Karpas-422 (cell line): ENCODE measurements around the gene CTSH. TPM values are rescaled to one million over a fixed set of nuclear protein-coding genes. Genes with fewer than 3 reads are reported as not detected.

ENCODE experiments used
- DNase-seq: peaks from one replicate; pipeline ENCODE4 v3.0.0-alpha.2; 2015
- H2AFZ ChIP-seq: fragments of 200-600 bp; sonication (generic); 2 replicates; pipeline ENCODE4 v1.6.1; 2014; ENCODE audit warnings: antibody characterized with exemption, low read length, mixed read lengths
- H3K27ac ChIP-seq: fragments of 200-600 bp; sonication (generic); 2 replicates; pipeline ENCODE4 v1.5.1; 2014; ENCODE audit warnings: mild to moderate bottlenecking, low read length, moderate library complexity
- H3K27me3 ChIP-seq: fragments of 200-600 bp; sonication (generic); 2 replicates; pipeline ENCODE4 v1.6.1; 2014; ENCODE audit warnings: low read length, mixed read lengths
- H3K36me3 ChIP-seq: fragments of 200-600 bp; sonication (generic); 2 replicates; pipeline ENCODE4 v1.6.1; 2014; ENCODE audit warnings: low read length, mixed read lengths; ENCODE audit not compliant: insufficient read depth
- H3K4me1 ChIP-seq: fragments of 200-600 bp; sonication (generic); 2 replicates; pipeline ENCODE4 v1.6.1; 2014; ENCODE audit warnings: mild to moderate bottlenecking, low read length, mixed read lengths
- H3K4me2 ChIP-seq: fragments of 200-600 bp; sonication (generic); 2 replicates; pipeline ENCODE4 v1.6.1; 2014; ENCODE audit warnings: low read length, low read depth, mild to moderate bottlenecking; ENCODE audit not compliant: poor library complexity, severe bottlenecking
- H3K4me3 ChIP-seq: fragments of 200-600 bp; sonication (generic); 2 replicates; pipeline ENCODE4 v1.5.1; 2014; ENCODE audit warnings: mild to moderate bottlenecking, antibody characterized with exemption, low read length, mixed read lengths
- H3K79me2 ChIP-seq: fragments of 200-600 bp; sonication (generic); 2 replicates; pipeline ENCODE4 v1.6.1; 2014; ENCODE audit warnings: mild to moderate bottlenecking, low read length, mixed read lengths
- H3K9ac ChIP-seq: fragments of 200-600 bp; sonication (generic); 2 replicates; pipeline ENCODE4 v1.6.0; 2014; ENCODE audit warnings: low read length
- H3K9me2 ChIP-seq: fragments of 200-600 bp; sonication (generic), shearing (Covaris generic); replicated peaks from 2 replicates; pipeline ENCODE4 v1.6.0; 2014; ENCODE audit warnings: mild to moderate bottlenecking, low read length, moderate library complexity; ENCODE audit not compliant: insufficient read depth
- H3K9me3 ChIP-seq: fragments of 300-700, 200-600 bp; sonication (generic); 2 replicates; pipeline ENCODE4 v1.6.1; 2014; ENCODE audit warnings: low read length, mixed read lengths
- H4K20me1 ChIP-seq: fragments of 200-600 bp; sonication (generic); 2 replicates; pipeline ENCODE4 v1.6.1; 2014; ENCODE audit warnings: mild to moderate bottlenecking, antibody characterized with exemption, low read length, low read depth; ENCODE audit not compliant: insufficient read depth
- total RNA-seq: library from RNA; depleted of rRNA; stranded (reverse); fragments of >200 nt; shearing (Covaris generic); gene quantifications from 2 replicates; pipeline ENCODE4 v1.2.3, GENCODE V29; 2014; ENCODE audit warnings: low replicate concordance

Gene CTSH
- total RNA-seq, 1 experiment from 2014 or later = 61.0 TPM

DNA sequence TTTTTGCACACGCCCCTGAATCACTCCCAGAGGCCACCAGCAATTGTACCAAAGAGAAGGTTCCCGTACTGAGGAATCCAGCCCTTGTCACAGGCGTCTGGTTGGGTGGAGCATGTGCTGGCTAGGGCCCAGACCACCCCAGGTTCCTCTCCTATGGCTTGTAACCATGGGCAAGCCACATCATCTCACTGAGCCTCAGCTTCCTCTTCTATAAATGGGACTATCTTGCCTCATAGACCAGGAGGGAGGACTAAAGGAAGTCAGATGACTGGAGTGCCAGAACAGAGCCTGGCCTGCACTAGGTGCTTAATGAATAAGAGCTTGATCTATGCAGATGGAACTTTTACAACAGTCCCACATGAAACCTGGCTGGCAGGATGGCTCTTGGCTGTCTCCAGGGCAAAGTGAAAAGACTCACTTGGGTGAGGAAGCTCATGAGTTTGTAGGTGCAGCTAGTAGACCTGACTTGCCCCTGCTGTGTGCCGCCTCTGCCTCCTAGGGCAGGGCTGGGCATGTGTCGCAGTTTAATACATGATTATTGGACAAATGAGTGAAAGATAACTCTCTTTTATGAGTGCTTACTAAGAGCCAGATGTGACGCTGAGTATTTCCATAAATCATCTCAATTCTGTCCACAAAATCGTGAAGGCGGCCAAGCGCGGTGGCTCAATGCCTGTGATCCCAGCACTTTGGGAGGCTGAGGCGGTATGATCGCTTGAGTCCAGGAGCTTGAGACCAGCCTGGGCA lies 29.3 kb downstream of the CTSH start:
- Histone ChIP-seq H3K4me3 (no peak overlapping the region), H3K9me2 (no peaks in the 10 kb centered on the region), H3K36me3 (peaks cover 19% of the 10 kb centered on the region; the same call in 1 of the 2 replicates), H3K9ac (no peak overlapping the region), H3K9me3 (no peaks in the 10 kb centered on the region), H3K79me2 (no peaks in the 10 kb centered on the region; the same call in 1 of the 2 replicates), H3K27me3 (no peaks in the 10 kb centered on the region), H3K27ac (no peak overlapping the region), H3K4me1 (no peaks in the 10 kb centered on the region), H4K20me1 (no peaks in the 10 kb centered on the region), H2AFZ (no peak overlapping the region), H3K4me2 (no peak overlapping the region)
- no peak for DNase-seq

DNA sequence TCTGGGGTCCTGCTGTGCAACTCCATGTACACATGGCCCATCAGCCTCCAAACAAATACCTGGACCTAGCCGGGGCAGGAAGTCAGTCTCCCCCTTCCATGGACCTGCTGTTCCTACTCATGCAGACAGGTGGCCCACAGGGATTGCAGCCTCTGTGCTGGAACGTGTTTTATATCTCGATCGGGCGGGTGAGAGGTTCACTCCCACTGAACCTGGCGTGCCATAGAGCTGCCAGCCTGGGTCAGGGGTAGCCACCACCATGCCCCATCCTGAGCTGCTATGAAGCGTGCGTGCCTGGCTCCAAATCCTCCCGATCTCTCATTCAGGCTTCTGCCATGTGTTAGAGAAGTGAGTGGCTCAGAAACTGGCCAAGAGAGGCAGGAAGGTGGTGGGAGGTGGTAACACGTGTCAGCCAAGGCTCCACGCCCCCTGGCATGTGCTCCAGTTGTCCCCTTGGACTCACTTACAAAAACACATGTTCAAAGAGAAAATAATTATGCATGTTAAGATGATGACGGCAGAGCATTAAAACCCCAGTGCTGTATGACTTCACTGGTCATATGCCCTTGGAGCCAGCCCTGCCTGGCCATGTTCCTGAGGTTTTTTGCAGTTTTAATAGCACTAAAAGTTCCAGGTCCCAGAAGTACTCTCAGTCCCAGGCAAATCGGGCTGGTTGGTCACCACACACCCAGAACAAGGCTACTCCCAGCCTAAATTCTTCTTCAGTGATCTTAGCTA lies 30.6 kb downstream of the CTSH start:
- peaks cover 2% of the 10 kb centered on the region; the same call in 1 of the 2 replicates for H3K79me2 ChIP-seq
- H3K9me2 ChIP-seq = no peaks in the 10 kb centered on the region
- H3K27ac ChIP-seq = no peak overlapping the region
- no peaks in the 10 kb centered on the region for H4K20me1 ChIP-seq
- no peaks in the 10 kb centered on the region for H3K27me3 ChIP-seq
- H3K4me1 ChIP-seq = peaks cover 4% of the 10 kb centered on the region
- H3K36me3 ChIP-seq = peaks cover 16% of the 10 kb centered on the region; the same call in 1 of the 2 replicates
- DNase-seq = no peak
- no peak overlapping the region for H3K4me3 ChIP-seq
- H2AFZ ChIP-seq = no peak overlapping the region
- no peaks in the 10 kb centered on the region for H3K9me3 ChIP-seq
- H3K4me2 ChIP-seq = no peak overlapping the region
- no peak overlapping the region for H3K9ac ChIP-seq

GRCh38 chr15:78913012-78913411 lies 31.8 kb downstream of the CTSH start:
- Histone ChIP-seq H3K27me3 (no peaks in the 10 kb centered on the region), H3K36me3 (peaks cover 11% of the 10 kb centered on the region; the same call in 1 of the 2 replicates), H3K79me2 (peaks cover 2% of the 10 kb centered on the region; the same call in 1 of the 2 replicates), H4K20me1 (no peaks in the 10 kb centered on the region), H3K9me3 (no peaks in the 10 kb centered on the region), H2AFZ (no peak overlapping the region), H3K9ac (no peak overlapping the region), H3K27ac (no peak overlapping the region), H3K4me1 (peaks cover 13% of the 10 kb centered on the region), H3K4me2 (no peak overlapping the region), H3K9me2 (no peaks in the 10 kb centered on the region), H3K4me3 (no peak overlapping the region)
- DNase-seq = no peak

GRCh38 chr15:78912316-78912715 lies 32.5 kb downstream of the CTSH start:
- no peaks in the 10 kb centered on the region for H3K9me3 ChIP-seq
- no peak overlapping the region for H3K9ac ChIP-seq
- H3K4me3 ChIP-seq = no peak overlapping the region
- no peaks in the 10 kb centered on the region for H3K9me2 ChIP-seq
- no peak for DNase-seq
- H4K20me1 ChIP-seq = no peaks in the 10 kb centered on the region
- H3K27ac ChIP-seq = no peak overlapping the region
- H3K36me3 ChIP-seq = peaks cover 8% of the 10 kb centered on the region; the same call in 1 of the 2 replicates
- peaks cover 15% of the 10 kb centered on the region for H3K4me1 ChIP-seq
- H3K4me2 ChIP-seq = no peak overlapping the region
- H3K79me2 ChIP-seq = peaks cover 2% of the 10 kb centered on the region; the same call in 1 of the 2 replicates
- no peak overlapping the region for H2AFZ ChIP-seq
- H3K27me3 ChIP-seq = no peaks in the 10 kb centered on the region

DNA sequence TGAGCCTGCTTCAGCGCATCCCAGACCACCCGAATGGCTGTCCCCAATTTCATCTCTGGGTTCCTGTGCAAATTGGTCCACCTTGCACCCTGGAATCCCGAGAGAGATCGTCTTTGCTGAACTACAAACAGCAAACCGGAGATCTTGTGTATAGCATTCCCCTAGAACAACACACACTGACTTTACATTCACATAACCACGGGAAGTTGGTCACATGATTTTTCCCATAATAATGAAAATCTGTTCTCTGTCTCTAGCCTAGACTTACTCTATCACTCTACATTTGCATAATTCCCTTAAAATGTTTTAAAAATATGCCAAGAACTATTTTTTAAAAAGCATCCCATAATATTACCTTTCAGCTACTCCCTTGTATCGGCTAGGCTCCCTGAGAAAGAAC lies 34.6 kb downstream of the CTSH start:
- no peaks in the 10 kb centered on the region; the same call in 1 of the 2 replicates for H4K20me1 ChIP-seq
- no peaks in the 10 kb centered on the region for H3K9me2 ChIP-seq
- peaks cover 2% of the 10 kb centered on the region; the same call in 1 of the 2 replicates for H3K79me2 ChIP-seq
- no peak for DNase-seq
- H3K9me3 ChIP-seq = no peaks in the 10 kb centered on the region
- no peak overlapping the region for H3K4me3 ChIP-seq
- no peak overlapping the region for H3K27ac ChIP-seq
- H3K27me3 ChIP-seq = no peaks in the 10 kb centered on the region
- peaks cover 17% of the 10 kb centered on the region for H3K4me1 ChIP-seq
- H2AFZ ChIP-seq = no peak overlapping the region
- H3K4me2 ChIP-seq = no peak overlapping the region
- H3K9ac ChIP-seq = no peak overlapping the region
- H3K36me3 ChIP-seq = peaks cover 18% of the 10 kb centered on the region; the same call in 1 of the 2 replicates

GRCh38 chr15:78909791-78910228 lies 35.0 kb downstream of the CTSH start:
- H3K36me3 ChIP-seq = peaks cover 20% of the 10 kb centered on the region; the same call in 1 of the 2 replicates
- peaks cover 17% of the 10 kb centered on the region for H3K4me1 ChIP-seq

GRCh38 chr15:78909160-78909695 lies 35.6 kb downstream of the CTSH start:
- Histone ChIP-seq H3K4me2 (no peak overlapping the region), H3K27ac (peak overlapping the region; percentile 53), H2AFZ (no peak overlapping the region), H3K4me1 (peaks cover 17% of the 10 kb centered on the region), H3K9ac (no peak overlapping the region), H3K4me3 (no peak overlapping the region), H3K36me3 (peaks cover 25% of the 10 kb centered on the region; the same call in 1 of the 2 replicates), H3K79me2 (peaks cover 2% of the 10 kb centered on the region; the same call in 1 of the 2 replicates), H4K20me1 (no peaks in the 10 kb centered on the region; the same call in 1 of the 2 replicates), H3K9me2 (no peaks in the 10 kb centered on the region), H3K27me3 (no peaks in the 10 kb centered on the region), H3K9me3 (no peaks in the 10 kb centered on the region)
- DNase-seq = no peak

More at GRCh38 chr15:78909791-78910228, 35.0 kb downstream of the CTSH start:
- H4K20me1 ChIP-seq = no peaks in the 10 kb centered on the region; the same call in 1 of the 2 replicates
- H3K79me2 ChIP-seq = peaks cover 2% of the 10 kb centered on the region; the same call in 1 of the 2 replicates
- H3K4me3 ChIP-seq = no peak overlapping the region
- DNase-seq = peak; percentile 83
- H3K9me3 ChIP-seq = no peaks in the 10 kb centered on the region
- no peak overlapping the region for H2AFZ ChIP-seq
- H3K27ac ChIP-seq = peak overlapping the region; percentile 53
- no peak overlapping the region for H3K9ac ChIP-seq
- no peaks in the 10 kb centered on the region for H3K27me3 ChIP-seq
- H3K9me2 ChIP-seq = no peaks in the 10 kb centered on the region
- H3K4me2 ChIP-seq = no peak overlapping the region
